ENCODE measurements around the gene PDE7B. TPM values are rescaled to one million over a fixed set of nuclear protein-coding genes. Genes with fewer than 3 reads are reported as not detected.
"Not testable (repeated sequence)": the region's sequence is repeated elsewhere in the genome, so short reads cannot be mapped to it uniquely, and the experiment has no call there.

The PDE7B gene
- total RNA-seq, 4 donors from 2014 or later: 12.9 to 22.5 (median 16.4) TPM

DNA sequence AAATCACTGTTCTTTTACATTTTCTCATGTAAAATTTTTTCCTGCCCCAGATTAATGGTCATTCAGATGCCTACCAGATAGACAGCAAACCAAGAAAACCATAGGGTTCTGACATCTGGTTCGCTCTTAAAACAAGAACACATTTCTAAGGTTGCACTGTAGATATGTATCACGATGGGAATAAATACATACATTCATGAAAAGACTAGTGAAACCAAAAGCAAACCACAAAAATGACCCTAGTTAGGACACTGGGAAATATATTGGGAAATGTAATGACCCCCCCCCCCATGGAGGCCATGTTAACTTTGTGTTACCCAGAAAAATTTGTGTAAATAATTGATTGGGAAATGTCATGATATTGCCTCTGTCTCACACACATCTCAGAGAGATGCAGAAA, 361.1 kb downstream of the PDE7B start:
- Histone ChIP-seq H3K4me1 (no peaks in the 10 kb centered on the region), H3K4me3 (no peak overlapping the region), H3K27me3 (no peaks in the 10 kb centered on the region), H3K27ac (no peak overlapping the region), H3K9me3 (no peaks in the 10 kb centered on the region), H3K36me3 (no peaks in the 10 kb centered on the region)
- TF ChIP-seq EP300 (IDR thresholded peaks at IDR 0.05): no peak
- no peak for TF ChIP-seq POLR2A (IDR thresholded peaks at IDR 0.05)
- TF ChIP-seq, protein P1, sequence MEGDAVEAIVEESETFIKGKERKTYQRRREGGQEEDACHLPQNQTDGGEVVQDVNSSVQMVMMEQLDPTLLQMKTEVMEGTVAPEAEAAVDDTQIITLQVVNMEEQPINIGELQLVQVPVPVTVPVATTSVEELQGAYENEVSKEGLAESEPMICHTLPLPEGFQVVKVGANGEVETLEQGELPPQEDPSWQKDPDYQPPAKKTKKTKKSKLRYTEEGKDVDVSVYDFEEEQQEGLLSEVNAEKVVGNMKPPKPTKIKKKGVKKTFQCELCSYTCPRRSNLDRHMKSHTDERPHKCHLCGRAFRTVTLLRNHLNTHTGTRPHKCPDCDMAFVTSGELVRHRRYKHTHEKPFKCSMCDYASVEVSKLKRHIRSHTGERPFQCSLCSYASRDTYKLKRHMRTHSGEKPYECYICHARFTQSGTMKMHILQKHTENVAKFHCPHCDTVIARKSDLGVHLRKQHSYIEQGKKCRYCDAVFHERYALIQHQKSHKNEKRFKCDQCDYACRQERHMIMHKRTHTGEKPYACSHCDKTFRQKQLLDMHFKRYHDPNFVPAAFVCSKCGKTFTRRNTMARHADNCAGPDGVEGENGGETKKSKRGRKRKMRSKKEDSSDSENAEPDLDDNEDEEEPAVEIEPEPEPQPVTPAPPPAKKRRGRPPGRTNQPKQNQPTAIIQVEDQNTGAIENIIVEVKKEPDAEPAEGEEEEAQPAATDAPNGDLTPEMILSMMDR (IDR thresholded peaks at IDR 0.05): no peak
- DNase-seq (ENCODE audit: low spot score in 2 of 2): no peak
- WGBS, 2 donors: 73 to 81% methylated on average over 2 of the region's 2 CpGs

DNA sequence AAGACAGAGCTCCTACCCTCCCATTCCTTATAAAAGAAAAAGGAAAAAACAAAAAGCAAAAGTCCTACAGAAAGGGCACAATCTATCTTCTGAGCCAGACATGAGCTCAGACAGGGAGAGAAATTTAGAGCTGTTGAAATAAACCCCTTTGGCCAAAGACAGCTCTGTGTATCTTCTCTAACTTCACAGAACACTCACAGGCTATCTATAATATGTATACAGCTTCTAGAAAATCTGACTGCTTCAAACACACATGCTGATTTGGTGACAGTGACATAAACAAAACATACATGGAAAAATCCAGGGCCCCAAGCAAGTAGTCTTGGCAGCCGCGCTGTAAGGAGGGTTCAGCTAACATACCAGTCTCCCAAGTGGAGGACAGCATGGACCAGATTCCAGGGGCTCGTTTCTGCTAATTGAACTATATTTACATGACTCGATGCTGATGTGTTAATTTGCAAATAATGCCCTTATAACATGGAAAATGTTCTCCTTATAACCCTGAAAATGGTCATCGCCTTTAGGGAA, 361.6 kb downstream of the PDE7B start:
- 83 to 91% methylated on average over 5 of the region's 5 CpGs for WGBS, 2 donors
- H3K36me3 ChIP-seq: no peaks in the 10 kb centered on the region
- no peak for DNase-seq (ENCODE audit: low spot score in 2 of 2)
- no peaks in the 10 kb centered on the region for H3K4me1 ChIP-seq
- no peak for TF ChIP-seq POLR2A (IDR thresholded peaks at IDR 0.05)
- no peaks in the 10 kb centered on the region for H3K9me3 ChIP-seq
- H3K4me3 ChIP-seq: no peak overlapping the region
- no peaks in the 10 kb centered on the region for H3K27me3 ChIP-seq
- H3K27ac ChIP-seq: no peak overlapping the region

DNA sequence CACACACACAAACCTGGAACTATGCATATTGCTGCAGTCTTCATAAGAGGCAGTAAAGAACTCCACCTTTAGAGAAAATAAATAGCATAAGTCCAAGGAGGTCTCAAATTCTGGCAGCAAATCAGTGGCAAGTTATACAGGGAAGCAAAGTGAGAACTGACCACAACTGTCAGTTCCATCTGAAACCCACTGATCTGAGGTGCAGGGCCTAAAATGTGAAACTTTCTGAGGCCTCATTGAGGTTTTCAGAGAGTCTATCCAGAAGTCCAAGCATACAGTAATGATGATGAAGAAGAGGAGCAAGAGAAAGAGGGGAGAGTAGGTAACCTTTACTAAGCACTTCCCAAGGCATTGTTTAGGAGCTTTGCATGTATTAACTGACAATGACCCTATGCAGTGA, 362.4 kb downstream of the PDE7B start:
- Histone ChIP-seq H3K36me3 (no peaks in the 10 kb centered on the region), H3K27me3 (no peaks in the 10 kb centered on the region), H3K4me1 (no peaks in the 10 kb centered on the region), H3K9me3 (no peaks in the 10 kb centered on the region), H3K27ac (no peak overlapping the region), H3K4me3 (no peak overlapping the region)
- TF ChIP-seq EP300 (IDR thresholded peaks at IDR 0.05): no peak
- TF ChIP-seq, protein P1 (IDR thresholded peaks at IDR 0.05): no peak
- DNase-seq (ENCODE audit: low spot score in 2 of 2): no peak

GRCh38 chr6:136216503-136217401, 365.3 kb downstream of the PDE7B start:
- 85 to 86% methylated on average over 10 of the region's 10 CpGs for WGBS, 2 donors
- H3K4me3 ChIP-seq: no peak overlapping the region
- no peaks in the 10 kb centered on the region for H3K36me3 ChIP-seq
- TF ChIP-seq EP300 (IDR thresholded peaks at IDR 0.05): no peak
- TF ChIP-seq, protein P1 (IDR thresholded peaks at IDR 0.05): no peak
- no peaks in the 10 kb centered on the region for H3K4me1 ChIP-seq
- peaks cover 0 to 2% (median 0%) of the 10 kb centered on the region in 4 donors for H3K9me3 ChIP-seq
- no peak overlapping the region for H3K27ac ChIP-seq
- no peak for DNase-seq (ENCODE audit: low spot score in 2 of 2)
- H3K27me3 ChIP-seq: no peaks in the 10 kb centered on the region

DNA sequence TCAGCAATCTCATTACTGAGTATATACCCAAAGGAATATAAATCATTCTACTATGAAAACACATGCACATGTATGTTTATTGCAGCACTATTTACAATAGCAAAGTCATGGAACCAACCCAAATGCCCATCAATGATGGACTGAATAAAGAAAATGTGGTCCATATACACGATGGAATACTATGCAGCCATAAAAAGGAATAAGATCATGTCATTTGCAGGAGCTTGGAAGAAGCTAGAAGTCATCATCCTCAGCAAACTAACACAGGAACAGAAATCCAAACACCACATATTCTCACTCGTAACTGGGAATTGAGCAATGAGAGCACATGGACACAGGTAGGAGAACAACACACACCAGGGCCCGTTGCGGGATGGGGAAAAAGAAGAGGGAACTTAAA, 373.5 kb downstream of the PDE7B start:
- H3K4me1 ChIP-seq: peaks cover 0 to 11% (median 2%) of the 10 kb centered on the region in 4 donors
- WGBS, 2 donors: 92 to 93% methylated on average over 4 of the region's 4 CpGs
- not testable (repeated sequence) for H3K36me3 ChIP-seq; H3K27ac ChIP-seq; DNase-seq (ENCODE audit: low spot score in 2 of 2); H3K27me3 ChIP-seq; H3K9me3 ChIP-seq; H3K4me3 ChIP-seq

- Histone ChIP-seq H3K27me3 (no peaks in the 10 kb centered on the region), H3K27ac (no peak overlapping the region), H3K4me1 (peaks cover 0 to 12% (median 2%) of the 10 kb centered on the region in 4 donors), H3K9me3 (no peaks in the 10 kb centered on the region), H3K4me3 (no peak overlapping the region), H3K36me3 (no peaks in the 10 kb centered on the region)
- no peak for DNase-seq (ENCODE audit: low spot score in 2 of 2)
- no peak for TF ChIP-seq POLR2A (IDR thresholded peaks at IDR 0.05)
- no peak for TF ChIP-seq EP300 (IDR thresholded peaks at IDR 0.05)
- TF ChIP-seq, protein P1 (IDR thresholded peaks at IDR 0.05): no peak
- WGBS, 2 donors: 74 to 75% methylated on average over 5 of the region's 5 CpGs
Measured at GRCh38 chr6:136225496-136225895, 374.0 kb downstream of the PDE7B start.

Measured in tibial nerve (tissue), 4 donors.